Measurements from ENCODE around the gene NEDD4L. TPM values are rescaled to one million over a fixed set of nuclear protein-coding genes. Genes with fewer than 3 reads are reported as not detected.

Gene NEDD4L
- total RNA-seq, 4 donors from 2014 or later = 32.5 to 65.6 (median 43.4) TPM

DNA sequence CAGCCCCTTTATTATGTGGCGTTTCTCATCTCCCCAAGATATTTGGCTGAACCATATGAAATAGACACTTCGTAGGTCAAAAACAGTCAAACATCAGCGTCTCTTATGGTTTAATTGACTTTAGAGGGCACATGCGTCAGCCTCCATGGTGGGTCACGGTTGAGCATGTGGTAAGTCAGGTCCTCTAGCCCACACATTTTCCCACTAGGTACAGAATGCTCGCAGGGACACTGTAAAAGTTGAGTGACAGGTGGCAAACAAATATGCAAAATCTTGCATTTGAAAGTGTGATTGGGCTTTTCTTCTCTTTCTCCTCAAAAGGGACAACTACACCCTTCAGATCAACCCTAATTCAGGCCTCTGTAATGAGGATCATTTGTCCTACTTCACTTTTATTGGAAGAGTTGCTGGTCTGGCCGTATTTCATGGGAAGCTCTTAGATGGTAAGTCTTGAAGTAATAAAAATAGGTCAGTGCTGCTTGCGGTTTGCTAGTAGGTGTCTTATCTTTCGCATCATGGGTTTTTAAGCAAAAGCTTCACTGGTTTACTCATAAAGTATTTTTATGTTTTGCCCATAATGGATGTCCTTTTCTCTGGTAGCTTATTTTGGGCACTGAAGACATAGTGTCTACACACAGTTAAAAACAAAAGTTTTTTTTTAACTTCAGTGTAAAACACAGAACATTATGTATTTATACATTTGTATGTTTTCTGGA, 323.6 kb downstream of the NEDD4L start:
- TF ChIP-seq, protein P1, sequence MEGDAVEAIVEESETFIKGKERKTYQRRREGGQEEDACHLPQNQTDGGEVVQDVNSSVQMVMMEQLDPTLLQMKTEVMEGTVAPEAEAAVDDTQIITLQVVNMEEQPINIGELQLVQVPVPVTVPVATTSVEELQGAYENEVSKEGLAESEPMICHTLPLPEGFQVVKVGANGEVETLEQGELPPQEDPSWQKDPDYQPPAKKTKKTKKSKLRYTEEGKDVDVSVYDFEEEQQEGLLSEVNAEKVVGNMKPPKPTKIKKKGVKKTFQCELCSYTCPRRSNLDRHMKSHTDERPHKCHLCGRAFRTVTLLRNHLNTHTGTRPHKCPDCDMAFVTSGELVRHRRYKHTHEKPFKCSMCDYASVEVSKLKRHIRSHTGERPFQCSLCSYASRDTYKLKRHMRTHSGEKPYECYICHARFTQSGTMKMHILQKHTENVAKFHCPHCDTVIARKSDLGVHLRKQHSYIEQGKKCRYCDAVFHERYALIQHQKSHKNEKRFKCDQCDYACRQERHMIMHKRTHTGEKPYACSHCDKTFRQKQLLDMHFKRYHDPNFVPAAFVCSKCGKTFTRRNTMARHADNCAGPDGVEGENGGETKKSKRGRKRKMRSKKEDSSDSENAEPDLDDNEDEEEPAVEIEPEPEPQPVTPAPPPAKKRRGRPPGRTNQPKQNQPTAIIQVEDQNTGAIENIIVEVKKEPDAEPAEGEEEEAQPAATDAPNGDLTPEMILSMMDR (IDR thresholded peaks at IDR 0.05; ENCODE audit: low read depth) = no peak

DNA sequence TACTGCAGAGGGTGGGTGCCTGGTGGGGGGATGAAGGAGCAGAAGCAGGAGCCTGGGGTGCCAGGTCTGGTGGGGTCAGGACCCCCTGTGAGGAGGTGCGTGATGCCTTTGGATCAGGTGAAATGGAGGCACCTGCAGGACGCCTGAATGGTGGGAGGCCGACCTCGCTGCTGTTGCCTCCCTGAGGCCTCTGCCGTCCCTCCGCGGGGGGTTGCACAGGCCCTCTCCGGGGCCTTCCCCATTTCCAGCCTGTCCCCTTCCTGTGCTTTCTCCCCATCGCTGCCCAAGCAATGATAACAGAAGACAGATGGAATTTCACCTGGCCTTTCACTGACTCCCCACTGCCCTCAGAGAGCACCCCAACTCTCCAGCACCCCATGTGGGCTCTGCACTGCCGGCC, 325.6 kb downstream of the NEDD4L start:
- TF ChIP-seq, protein P1 (IDR thresholded peaks at IDR 0.05; ENCODE audit: low read depth) = no peak

DNA sequence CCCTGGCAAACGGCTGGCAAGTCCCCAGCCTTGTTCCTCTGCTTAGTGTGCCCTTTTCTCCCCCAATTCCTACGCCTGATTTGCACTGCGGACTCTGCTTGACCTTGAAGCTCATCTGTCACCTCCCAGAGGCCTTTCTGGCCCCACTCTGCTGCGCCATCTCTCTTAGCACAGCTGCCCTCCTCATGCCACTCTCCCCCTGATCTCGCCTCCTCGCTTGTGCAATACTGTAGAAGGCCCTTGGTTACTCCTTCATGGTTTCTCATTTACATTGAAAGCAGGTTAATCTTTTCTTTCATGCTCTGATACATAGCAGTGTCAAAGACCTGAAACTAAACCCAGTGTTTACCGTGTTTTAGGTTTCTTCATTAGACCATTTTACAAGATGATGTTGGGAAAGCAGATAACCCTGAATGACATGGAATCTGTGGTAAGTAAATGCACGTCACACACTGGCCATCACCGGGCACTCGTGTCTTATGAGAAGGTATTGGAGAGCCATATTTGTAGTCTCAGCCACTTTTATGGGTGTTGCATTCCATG, 326.1 kb downstream of the NEDD4L start:
- TF ChIP-seq, protein P1 (IDR thresholded peaks at IDR 0.05; ENCODE audit: low read depth) = no peak

DNA sequence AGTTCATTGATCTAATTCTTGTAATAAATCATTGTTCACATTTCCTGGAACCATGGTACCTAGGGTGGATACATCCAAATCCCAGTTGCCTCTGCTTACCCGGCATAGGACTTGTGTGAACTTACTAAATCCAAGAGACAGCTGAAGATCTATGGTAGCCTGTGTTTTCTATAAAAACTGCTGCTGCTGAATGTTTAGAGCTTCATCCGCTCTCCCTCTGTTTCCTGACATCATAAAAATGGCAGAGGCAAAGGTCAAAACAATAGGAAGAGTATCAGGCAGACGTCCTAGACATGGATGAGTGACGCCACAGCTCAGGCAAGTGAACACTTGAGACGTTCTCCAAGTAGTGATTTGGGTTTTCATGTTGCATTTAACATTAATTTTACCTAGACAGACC, 326.6 kb downstream of the NEDD4L start:
- TF ChIP-seq, protein P1 (IDR thresholded peaks at IDR 0.05; ENCODE audit: low read depth) = no peak

GRCh38 chr18:58373481-58373880, 329.5 kb downstream of the NEDD4L start:
- TF ChIP-seq, protein P1 (IDR thresholded peaks at IDR 0.05; ENCODE audit: low read depth) = no peak

DNA sequence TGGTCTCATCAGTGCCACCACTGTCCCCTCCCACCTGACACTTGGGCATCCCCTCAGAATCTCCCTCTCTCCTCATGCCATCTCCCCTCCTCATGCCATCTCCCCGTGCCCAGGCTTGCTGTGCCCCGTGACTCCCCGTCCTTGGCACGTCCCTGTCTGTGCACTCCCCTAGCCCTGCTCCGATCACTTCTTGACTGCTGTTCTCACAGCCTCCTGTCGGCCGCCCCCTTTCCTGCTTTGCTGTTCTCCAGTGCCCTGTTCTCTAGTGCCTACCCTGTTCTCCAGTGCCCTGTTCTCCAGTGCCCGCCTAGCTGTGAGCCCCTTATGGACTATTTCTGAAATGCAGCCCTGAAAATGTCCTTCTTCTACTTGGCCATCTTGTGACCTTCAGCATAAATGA, 331.0 kb downstream of the NEDD4L start:
- TF ChIP-seq, protein P1 (IDR thresholded peaks at IDR 0.05; ENCODE audit: low read depth) = no peak

DNA sequence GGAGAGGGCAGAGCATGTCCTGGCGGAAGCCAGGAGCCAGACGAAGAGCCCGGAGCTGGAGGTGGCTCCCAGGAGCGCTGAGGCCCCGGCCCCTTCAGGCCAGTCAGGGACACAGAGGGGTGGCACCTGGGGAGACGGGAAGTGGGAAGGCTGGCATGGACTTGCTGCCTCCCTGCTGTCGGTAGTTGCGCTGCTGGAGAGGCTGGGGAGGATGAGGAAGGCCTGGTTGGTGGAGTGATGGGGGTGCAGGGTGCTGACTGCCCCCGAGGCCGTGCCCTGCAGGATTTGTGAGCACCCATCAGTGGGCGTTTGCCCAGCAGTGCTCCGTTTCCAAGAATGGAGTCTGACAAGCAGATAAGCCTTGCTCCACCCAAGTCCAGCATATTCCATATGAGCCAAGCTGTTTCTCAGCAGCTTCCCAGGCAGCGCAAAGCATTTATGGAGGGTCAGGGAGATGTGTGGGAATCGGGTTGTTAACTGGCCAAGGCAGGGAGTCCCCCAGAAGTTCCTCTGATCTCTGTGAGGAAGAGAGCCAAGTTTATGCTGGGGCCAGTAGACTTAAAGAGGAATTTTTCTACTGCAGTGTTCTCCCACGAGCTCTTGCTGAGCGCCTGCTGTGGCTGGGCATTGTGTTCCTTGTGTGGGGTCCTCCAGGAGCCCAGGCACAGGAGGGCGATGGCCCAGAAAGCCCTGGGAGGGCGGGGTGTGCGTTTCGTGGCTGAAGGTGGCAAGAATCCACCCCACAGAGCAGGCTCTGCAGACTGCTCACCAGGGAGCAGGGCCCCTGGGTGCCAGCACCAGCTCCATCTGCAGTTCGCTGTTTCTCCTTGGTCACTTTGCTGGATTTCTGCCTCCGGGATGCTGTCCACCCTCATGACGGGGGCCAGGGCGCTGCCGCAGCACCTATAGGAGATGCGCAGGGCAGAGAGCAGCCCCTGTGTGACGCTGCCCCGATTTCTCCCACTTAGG, 334.7 kb downstream of the NEDD4L start:
- TF ChIP-seq, protein P1 (IDR thresholded peaks at IDR 0.05; ENCODE audit: low read depth) = no peak
